NCI-H2029 (cell line): ENCODE measurements around the gene FN1.
"Not testable (repeated sequence)": the region's sequence is repeated elsewhere in the genome, so short reads cannot be mapped to it uniquely, and the experiment has no call there.

Experiments
- DNase-seq: peaks from one replicate; lab custom pipeline; 2025; lab: John Stamatoyannopoulos, UW

The FN1 gene

DNA sequence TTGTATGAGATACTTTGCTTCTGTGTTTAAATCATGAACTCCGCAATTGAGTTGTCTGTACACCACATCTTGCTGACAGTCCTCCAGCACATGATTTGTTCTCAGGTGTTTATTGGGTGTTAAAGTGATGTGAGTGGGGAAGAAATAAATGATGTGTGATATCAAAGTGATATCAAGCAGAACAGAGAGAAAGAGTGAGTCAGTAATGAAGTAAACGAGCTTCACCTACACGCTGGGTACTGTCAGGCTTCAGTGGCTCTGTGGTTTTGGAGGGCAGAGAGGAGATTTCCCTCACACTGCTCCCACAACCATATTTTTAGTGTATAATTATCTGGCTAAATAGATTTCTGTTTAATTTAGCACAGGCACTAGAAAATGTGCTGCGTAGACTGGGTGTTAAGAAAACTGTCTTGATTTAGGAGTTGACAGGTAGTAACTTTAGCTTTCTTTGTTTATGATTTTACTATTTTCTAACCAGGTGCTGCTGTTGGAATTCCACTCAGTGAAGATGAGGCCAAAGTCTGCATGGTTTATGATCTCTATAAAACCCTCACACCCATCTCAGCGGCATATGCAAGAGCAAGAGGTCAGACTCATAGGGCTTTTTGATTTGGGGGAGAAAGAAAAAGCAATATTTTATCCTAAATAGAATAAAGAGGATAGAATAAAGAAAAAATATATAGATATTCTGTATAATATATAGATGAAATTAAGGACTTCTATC, 102.8 kb downstream of the FN1 start:
- DNase-seq, result peak; percentile 27

DNA sequence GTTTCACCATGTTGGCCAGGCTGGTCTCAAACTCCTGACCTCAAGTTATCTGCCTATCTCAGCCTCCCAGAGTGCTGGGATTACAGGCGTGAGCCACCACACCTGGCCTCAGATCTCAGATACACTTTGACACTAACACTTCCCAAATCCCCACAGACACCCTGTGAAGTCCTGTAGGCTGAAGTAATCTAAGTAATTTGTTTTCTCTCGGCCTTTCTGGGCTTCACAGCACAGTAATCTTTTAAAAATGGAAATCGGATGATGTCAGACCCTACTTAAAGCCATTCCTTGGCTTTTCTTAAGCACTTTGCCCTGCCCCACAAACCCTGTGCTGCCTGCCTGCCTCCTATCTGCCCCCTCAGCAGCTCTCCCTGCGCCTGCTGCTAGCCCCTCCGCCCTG, 107.8 kb downstream of the FN1 start:
- no peak for DNase-seq

DNA sequence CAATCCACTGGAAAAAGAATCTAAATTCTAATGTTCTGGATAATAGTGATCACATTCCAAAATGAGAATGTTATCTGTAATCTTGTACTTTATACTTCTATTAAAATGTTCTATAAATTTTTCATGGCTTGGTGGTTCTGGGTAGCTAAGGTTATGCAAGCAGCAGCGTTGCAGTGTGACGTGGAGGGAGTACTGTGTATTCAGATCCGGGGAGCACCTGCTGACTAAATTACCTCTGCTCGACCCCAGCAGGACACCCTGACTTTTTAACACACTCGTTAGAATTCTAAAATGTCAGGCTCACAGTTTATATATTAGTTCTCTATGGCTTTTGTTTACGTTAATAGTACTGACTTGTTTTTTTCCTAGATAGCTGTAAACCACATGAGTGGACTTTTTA, 111.1 kb downstream of the FN1 start:
- no peak for DNase-seq

DNA sequence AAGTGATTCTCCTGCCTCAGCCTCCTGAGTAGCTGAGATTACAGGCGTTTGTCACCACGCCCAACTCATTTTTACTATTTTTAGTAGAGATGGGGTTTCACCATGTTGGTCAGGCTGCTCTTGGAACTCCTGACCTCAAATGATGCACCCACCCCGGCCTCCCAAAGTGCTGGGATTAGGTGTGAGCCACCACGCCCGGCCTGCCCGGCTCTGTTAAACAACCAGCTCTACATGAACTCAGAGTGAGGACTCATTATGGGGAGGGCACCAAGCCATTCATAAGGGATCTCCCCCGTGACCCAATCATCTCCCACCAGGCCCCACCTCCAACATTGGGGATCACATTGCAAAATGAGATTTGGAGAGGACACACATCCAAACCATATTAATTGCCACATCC, 115.2 kb downstream of the FN1 start:
- no peak for DNase-seq

DNA sequence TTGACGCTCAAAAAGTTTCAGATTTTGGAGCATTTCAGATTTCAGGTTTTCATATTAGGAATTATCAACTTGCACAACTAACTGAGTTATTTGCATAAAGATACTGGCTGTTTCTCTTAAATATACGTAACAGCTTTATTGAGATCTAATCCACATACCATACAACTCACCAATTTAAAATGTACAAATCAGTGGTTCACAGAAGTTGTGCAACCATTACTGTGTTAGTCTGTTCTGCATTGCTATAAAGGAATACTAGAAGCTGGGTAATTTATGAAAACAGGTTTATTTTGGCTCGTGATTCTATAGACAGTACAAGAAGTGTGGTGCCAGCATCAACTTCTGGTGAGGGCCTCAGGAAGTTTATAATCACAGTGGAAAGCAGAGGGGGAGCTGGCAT, 115.8 kb downstream of the FN1 start:
- no peak for DNase-seq

DNA sequence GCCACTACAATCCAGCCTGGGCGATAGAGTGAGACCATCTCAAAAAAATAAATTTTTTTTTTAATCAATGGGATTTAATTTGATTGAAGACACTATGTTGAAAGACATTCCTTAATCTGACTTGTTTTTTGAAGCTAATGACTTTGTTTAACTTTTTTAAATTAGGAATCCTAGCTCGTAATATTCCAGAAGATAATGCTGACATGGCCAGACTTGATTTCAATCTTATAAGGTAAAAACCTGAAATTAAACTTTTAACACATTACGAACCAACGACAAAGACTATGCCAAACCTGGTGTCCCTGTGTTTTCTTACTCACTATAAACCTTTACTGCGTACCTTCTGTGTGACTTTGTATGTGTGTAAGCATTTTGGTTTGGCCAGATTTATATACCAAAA, 116.4 kb downstream of the FN1 start:
- DNase-seq, result no peak

DNA sequence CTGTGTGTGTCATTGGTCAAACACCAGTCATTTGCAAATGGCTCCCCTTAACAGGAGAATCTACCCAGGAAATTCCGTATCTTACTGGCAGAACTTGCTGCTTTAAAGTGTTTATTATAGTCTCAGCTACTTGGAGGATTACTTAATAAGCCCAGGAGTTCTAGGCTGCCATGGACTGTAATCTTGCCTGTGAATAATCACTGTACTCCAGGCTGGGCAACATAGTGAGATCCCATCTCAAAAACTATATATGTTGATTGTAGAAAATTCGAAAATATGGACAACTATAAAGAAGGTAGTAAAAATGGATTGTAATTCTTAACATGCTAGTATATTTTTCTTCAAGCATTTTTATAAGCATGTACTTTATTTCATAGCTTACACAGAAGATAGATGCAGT, 119.5 kb downstream of the FN1 start:
- DNase-seq, result no peak

DNA sequence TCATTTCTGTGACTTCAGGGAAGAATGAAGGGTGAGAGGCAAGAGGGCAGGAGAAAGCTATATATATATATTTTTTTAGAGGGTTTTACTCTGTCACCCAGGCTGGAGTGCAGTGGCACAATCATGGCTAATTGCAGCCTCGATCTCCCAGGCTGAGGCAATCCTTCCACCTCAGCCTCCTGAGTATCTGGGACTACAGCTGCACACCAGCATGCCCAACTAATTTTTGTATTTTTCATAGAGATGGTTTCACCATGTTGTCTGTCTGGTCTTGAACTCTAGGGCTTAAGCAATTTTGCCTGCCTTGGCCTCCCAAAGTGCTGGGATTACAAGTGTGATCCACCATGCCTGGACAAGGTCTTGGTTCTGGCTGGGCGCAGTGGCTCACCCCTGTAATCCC, 120.6 kb downstream of the FN1 start:
- no peak for DNase-seq

DNA sequence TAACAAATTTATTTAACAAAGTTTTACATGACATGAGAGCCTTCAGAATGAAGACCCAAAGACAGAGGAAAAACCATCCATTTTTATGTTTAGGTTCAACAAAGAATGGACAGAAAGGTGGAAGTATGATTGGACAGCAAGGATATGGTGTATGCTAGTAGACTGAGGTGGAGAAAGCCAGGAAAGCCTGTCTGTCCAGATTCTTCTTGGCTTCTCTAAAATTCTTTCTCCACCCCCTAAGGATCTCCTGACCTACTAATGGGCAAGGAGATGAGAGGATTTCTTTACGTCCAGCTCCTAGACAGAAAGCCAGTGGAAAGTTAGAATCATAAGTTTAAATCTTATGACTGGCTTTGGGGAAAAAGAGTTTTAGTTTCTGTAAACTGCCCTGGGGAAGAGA, 121.0 kb downstream of the FN1 start:
- DNase-seq, result no peak

DNA sequence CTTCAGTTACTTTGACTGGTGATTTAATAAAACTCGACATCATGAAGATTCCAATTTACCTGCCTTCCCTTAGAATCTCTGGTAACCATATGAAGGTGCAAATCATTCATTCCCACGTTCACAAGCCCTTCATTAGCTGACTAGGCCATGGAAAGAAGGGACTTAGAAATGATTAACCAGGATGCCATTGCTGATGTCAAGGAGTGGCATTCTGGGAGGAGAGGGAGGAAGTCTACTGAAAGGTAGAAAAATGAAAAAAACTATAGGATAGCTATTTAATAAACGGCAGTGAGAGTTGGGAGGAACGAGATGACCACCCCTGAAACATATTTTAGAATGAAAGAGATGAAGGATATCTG, 122.6 kb downstream of the FN1 start:
- no peak for DNase-seq

DNA sequence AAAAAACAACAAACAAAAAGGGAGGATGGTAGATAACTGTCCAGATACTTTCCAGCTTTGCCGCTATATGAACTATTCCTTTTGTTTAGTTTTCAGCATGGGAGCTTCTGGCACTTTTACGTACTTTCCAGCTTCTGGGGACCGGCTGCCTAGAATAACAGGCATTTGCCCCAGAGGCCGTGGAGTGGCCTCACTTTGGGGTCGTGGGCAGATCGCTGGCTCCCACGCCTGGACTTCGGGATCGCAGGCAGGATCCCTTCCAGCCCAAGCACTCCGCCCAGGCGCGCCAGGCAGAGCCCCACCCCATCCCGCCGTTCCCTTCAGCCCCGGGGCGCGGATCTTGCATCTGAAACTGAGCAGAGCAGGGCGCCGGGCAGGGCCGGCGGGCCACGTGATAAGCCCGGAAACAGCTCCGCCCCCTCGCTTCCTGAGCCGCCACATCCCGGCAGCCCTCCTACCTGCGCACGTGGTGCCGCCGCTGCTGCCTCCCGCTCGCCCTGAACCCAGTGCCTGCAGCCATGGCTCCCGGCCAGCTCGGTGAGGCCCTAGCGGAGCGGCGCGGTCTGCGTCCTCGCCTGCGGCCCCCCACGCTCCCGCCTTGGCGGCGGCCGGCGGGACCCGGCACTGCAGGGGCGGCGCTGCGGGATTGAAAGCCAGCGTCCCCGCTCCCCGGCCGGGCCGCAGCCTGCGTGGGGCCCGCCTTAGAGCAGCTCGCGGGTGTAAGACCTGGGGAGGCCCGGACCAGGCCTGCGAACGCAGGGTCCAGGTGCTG, 124.1 kb downstream of the FN1 start, which contains the start of gene ATIC:
Gene ATIC (plus strand): TSS at position 435 of the 772 bp plus-strand sequence. CDS start 84 bp downstream, at position 519.
- DNase-seq, result peak; percentile 93

DNA sequence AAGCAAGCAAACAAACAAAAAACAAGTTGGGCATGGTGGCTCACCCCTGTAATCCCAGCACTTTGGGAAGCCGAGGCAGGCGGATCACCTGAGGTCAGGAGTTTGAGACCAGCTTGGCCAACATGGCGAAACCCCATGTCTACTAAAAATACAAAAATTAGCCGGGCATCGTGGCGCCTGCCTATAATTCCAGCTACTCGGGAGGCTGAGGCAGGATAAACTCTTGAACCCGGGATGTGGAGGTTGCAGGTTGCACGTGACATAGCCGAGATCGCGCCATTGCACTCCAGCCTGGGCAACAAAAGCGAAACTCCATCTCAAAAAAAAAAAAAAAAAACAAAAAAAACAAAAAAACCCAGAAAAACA, 124.6 kb downstream of the FN1 start:
- DNase-seq, result not testable (repeated sequence)
